ENCODE measurements around the gene SLC37A2.
"Not testable (repeated sequence)": the region's sequence is repeated elsewhere in the genome, so short reads cannot be mapped to it uniquely, and the experiment has no call there.

Gene SLC37A2

DNA sequence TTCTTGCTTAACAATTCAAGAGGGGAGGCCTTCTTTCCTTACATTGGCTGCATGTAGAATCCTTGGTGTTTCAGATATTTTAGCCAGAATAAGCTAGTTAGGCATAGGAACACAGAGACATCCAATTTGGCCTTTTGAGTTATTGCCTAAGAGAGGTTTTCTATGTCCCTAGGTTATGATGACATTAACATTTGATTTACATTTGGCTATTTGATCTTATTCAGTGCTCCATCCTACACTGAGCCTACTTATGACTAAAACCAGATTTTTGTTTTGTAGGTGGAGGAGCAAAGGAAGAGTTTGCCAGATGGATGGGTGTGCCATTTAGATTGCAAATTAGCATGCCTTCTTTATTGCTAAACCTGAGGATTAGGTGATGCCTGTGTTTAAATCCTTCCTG lies 11.1 kb upstream of the SLC37A2 start:
- H2BK15ac ChIP-seq (ENCODE audit: low read depth, poor library complexity, severe bottlenecking) = no peak overlapping the region

DNA sequence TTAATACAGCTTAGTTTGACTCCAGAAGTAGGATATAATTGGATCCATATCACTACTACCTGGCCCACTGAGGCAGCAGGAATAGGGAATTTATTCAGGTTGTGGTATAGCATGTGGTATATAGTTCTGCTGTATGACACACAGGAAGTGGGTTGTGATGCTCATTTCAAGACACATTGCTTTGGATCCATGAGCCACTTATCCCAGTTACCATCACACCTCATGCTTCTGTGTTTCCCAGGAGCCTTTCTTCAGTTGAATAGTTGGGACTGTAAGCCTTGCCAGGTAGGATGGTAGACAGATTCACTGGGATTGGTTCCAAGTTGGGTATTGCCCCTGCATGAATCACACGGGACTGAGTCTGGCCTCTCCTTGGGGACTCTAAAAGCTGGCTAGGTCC lies 9.9 kb upstream of the SLC37A2 start:
- Histone ChIP-seq H3K9me3 (ENCODE audit: control insufficient read depth, low read length) (no peaks in the 10 kb centered on the region), H2AFZ (ENCODE audit: low read depth, low read length) (no peak overlapping the region), H3K23ac (ENCODE audit: low read length in 2 of 2) (no peak overlapping the region), H3K79me1 (replicated peaks; ENCODE audit: low read length, poor library complexity, severe bottlenecking) (no peaks in the 10 kb centered on the region), H3K4me2 (ENCODE audit: low read length, poor library complexity, severe bottlenecking) (no peak overlapping the region), H4K8ac (ENCODE audit: low read length) (no peak overlapping the region), H3K36me3 (ENCODE audit: control insufficient read depth in 1 of 2, insufficient read depth in 2 of 2, low read depth in 1 of 2, low read length in 2 of 2) (no peaks in the 10 kb centered on the region), H2BK5ac (ENCODE audit: low read depth, low read length, poor library complexity, severe bottlenecking) (no peak overlapping the region), H3K4me1 (ENCODE audit: control insufficient read depth, insufficient read depth, low read depth, low read length) (no peaks in the 10 kb centered on the region), H3K4ac (ENCODE audit: low read depth in 1 of 2, low read length in 2 of 2) (no peak overlapping the region), H4K91ac (ENCODE audit: low read length) (no peak overlapping the region), H3K27ac (ENCODE audit: low read length, poor library complexity, severe bottlenecking) (no peak overlapping the region), H2AK5ac (ENCODE audit: low read length, severe bottlenecking) (no peak overlapping the region), H3K9ac (ENCODE audit: low read length) (no peak overlapping the region), H2BK120ac (ENCODE audit: low read depth, low read length) (no peak overlapping the region), H3K14ac (ENCODE audit: low read length in 2 of 2) (no peak overlapping the region), H2BK15ac (ENCODE audit: low read depth, poor library complexity, severe bottlenecking) (no peak overlapping the region), H3K18ac (ENCODE audit: low read depth in 1 of 2, low read length in 2 of 2) (peak overlapping the region in 1 of 2 experiments; percentile 30), H3K4me3 (ENCODE audit: insufficient read depth in 1 of 2, low read depth in 1 of 2, low read length in 2 of 2) (no peak overlapping the region), H2BK12ac (ENCODE audit: low read length in 2 of 2) (no peak overlapping the region), H3K27me3 (ENCODE audit: control insufficient read depth in 1 of 2, insufficient read depth in 1 of 2, low read length in 2 of 2) (no peaks in the 10 kb centered on the region)
- DNase-seq = no peak
- WGBS = 100% methylated on average over 1 of the region's 1 CpG

More for the DNA sequence above, 11.1 kb upstream of the SLC37A2 start:
- Histone ChIP-seq H2BK5ac (ENCODE audit: low read depth, low read length, poor library complexity, severe bottlenecking) (no peak overlapping the region), H4K91ac (ENCODE audit: low read length) (no peak overlapping the region), H2AFZ (ENCODE audit: low read depth, low read length) (no peak overlapping the region), H2AK5ac (ENCODE audit: low read length, severe bottlenecking) (no peak overlapping the region), H3K4me3 (ENCODE audit: insufficient read depth in 1 of 2, low read depth in 1 of 2, low read length in 2 of 2) (no peak overlapping the region), H3K4me2 (ENCODE audit: low read length, poor library complexity, severe bottlenecking) (no peak overlapping the region), H3K4me1 (ENCODE audit: control insufficient read depth, insufficient read depth, low read depth, low read length) (no peaks in the 10 kb centered on the region), H2BK12ac (ENCODE audit: low read length in 2 of 2) (no peak overlapping the region), H3K18ac (ENCODE audit: low read depth in 1 of 2, low read length in 2 of 2) (no peak overlapping the region), H3K4ac (ENCODE audit: low read depth in 1 of 2, low read length in 2 of 2) (no peak overlapping the region), H3K36me3 (ENCODE audit: control insufficient read depth in 1 of 2, insufficient read depth in 2 of 2, low read depth in 1 of 2, low read length in 2 of 2) (no peaks in the 10 kb centered on the region), H3K9ac (ENCODE audit: low read length) (no peak overlapping the region), H3K27me3 (ENCODE audit: control insufficient read depth in 1 of 2, insufficient read depth in 1 of 2, low read length in 2 of 2) (no peaks in the 10 kb centered on the region), H3K14ac (ENCODE audit: low read length in 2 of 2) (no peak overlapping the region), H3K23ac (ENCODE audit: low read length in 2 of 2) (no peak overlapping the region), H3K79me1 (replicated peaks; ENCODE audit: low read length, poor library complexity, severe bottlenecking) (no peaks in the 10 kb centered on the region), H2BK120ac (ENCODE audit: low read depth, low read length) (no peak overlapping the region), H3K9me3 (ENCODE audit: control insufficient read depth, low read length) (no peaks in the 10 kb centered on the region), H4K8ac (ENCODE audit: low read length) (no peak overlapping the region), H3K27ac (ENCODE audit: low read length, poor library complexity, severe bottlenecking) (no peak overlapping the region)
- no peak for DNase-seq

DNA sequence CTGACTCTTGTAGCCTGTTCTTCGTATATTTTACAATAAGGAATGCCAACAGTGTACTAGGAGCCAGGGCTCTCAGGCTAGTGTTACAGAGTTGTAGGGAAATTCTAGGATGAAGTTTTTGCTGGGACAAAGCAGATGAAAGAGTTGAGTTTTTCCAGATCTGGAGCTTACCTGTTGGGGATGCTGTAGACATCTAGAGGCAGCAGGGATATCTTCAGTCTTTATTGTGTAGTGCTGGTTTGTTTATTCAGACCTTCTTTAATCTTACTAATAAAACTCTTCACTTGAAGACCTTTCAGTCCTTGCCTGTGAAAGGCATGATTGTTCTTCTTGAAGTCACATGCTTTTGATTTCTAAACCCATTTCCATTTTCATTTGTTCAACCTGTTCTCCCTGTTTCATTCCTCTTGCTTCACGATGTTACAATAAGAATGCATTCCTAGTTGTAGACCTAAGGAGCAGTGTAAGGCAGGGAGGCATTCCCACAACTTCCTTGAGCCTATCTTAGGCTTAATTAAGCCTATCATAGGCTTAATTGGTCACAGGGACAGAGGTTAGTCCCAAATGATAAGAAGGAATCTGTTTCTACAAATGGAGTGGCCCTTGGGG lies 7.9 kb upstream of the SLC37A2 start:
- 97% methylated on average over 2 of the region's 2 CpGs for WGBS
- no peaks in the 10 kb centered on the region for H3K9me3 ChIP-seq (ENCODE audit: control insufficient read depth, low read length)
- H3K4me3 ChIP-seq (ENCODE audit: insufficient read depth in 1 of 2, low read depth in 1 of 2, low read length in 2 of 2) = no peak overlapping the region
- no peaks in the 10 kb centered on the region for H3K27me3 ChIP-seq (ENCODE audit: control insufficient read depth in 1 of 2, insufficient read depth in 1 of 2, low read length in 2 of 2)
- H2BK12ac ChIP-seq (ENCODE audit: low read length in 2 of 2) = no peak overlapping the region
- H3K36me3 ChIP-seq (ENCODE audit: control insufficient read depth in 1 of 2, insufficient read depth in 2 of 2, low read depth in 1 of 2, low read length in 2 of 2) = no peaks in the 10 kb centered on the region
- no peak overlapping the region for H2AFZ ChIP-seq (ENCODE audit: low read depth, low read length)
- no peak overlapping the region for H2AK5ac ChIP-seq (ENCODE audit: low read length, severe bottlenecking)
- H3K18ac ChIP-seq (ENCODE audit: low read depth in 1 of 2, low read length in 2 of 2) = no peak overlapping the region
- H2BK5ac ChIP-seq (ENCODE audit: low read depth, low read length, poor library complexity, severe bottlenecking) = no peak overlapping the region
- H3K4ac ChIP-seq (ENCODE audit: low read depth in 1 of 2, low read length in 2 of 2) = no peak overlapping the region
- H3K9ac ChIP-seq (ENCODE audit: low read length) = no peak overlapping the region
- no peak overlapping the region for H3K14ac ChIP-seq (ENCODE audit: low read length in 2 of 2)
- H2BK15ac ChIP-seq (ENCODE audit: low read depth, poor library complexity, severe bottlenecking) = no peak overlapping the region
- no peak overlapping the region for H3K27ac ChIP-seq (ENCODE audit: low read length, poor library complexity, severe bottlenecking)
- H3K4me2 ChIP-seq (ENCODE audit: low read length, poor library complexity, severe bottlenecking) = no peak overlapping the region
- no peak for DNase-seq
- H3K79me1 ChIP-seq (replicated peaks; ENCODE audit: low read length, poor library complexity, severe bottlenecking) = no peaks in the 10 kb centered on the region
- no peak overlapping the region for H4K8ac ChIP-seq (ENCODE audit: low read length)
- H2BK120ac ChIP-seq (ENCODE audit: low read depth, low read length) = no peak overlapping the region
- H4K91ac ChIP-seq (ENCODE audit: low read length) = no peak overlapping the region
- no peak overlapping the region for H3K23ac ChIP-seq (ENCODE audit: low read length in 2 of 2)
- H3K4me1 ChIP-seq (ENCODE audit: control insufficient read depth, insufficient read depth, low read depth, low read length) = no peaks in the 10 kb centered on the region

DNA sequence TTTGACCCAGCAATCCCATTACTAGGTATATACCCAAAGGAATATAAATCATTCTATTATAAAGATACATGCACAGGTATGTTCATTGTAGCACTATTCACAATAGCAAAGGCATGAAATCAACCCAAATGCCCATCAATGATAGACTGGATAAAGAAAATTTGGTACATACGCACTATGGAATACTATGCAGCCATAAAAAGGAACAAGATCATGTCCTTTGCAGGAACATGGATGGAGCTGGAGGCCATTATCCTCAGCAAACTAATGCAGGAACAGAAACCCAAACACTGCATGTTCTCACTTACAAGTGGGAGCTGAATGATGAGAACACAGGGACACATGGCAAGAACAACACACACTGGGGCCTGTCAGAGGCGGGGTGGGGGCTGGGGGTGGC lies 7.0 kb upstream of the SLC37A2 start:
- not testable (repeated sequence) for H3K36me3 ChIP-seq (ENCODE audit: control insufficient read depth in 1 of 2, insufficient read depth in 2 of 2, low read depth in 1 of 2, low read length in 2 of 2); H3K27ac ChIP-seq (ENCODE audit: low read length, poor library complexity, severe bottlenecking); H3K9me3 ChIP-seq (ENCODE audit: control insufficient read depth, low read length); DNase-seq; H4K91ac ChIP-seq (ENCODE audit: low read length); H3K14ac ChIP-seq (ENCODE audit: low read length in 2 of 2); H3K4me1 ChIP-seq (ENCODE audit: control insufficient read depth, insufficient read depth, low read depth, low read length); H2AFZ ChIP-seq (ENCODE audit: low read depth, low read length); H3K4me3 ChIP-seq (ENCODE audit: insufficient read depth in 1 of 2, low read depth in 1 of 2, low read length in 2 of 2); H3K9ac ChIP-seq (ENCODE audit: low read length); H3K18ac ChIP-seq (ENCODE audit: low read depth in 1 of 2, low read length in 2 of 2); H3K23ac ChIP-seq (ENCODE audit: low read length in 2 of 2); H3K79me1 ChIP-seq (replicated peaks; ENCODE audit: low read length, poor library complexity, severe bottlenecking); H2BK15ac ChIP-seq (ENCODE audit: low read depth, poor library complexity, severe bottlenecking); H3K4ac ChIP-seq (ENCODE audit: low read depth in 1 of 2, low read length in 2 of 2); H4K8ac ChIP-seq (ENCODE audit: low read length); H2AK5ac ChIP-seq (ENCODE audit: low read length, severe bottlenecking); H3K4me2 ChIP-seq (ENCODE audit: low read length, poor library complexity, severe bottlenecking); H2BK120ac ChIP-seq (ENCODE audit: low read depth, low read length); H3K27me3 ChIP-seq (ENCODE audit: control insufficient read depth in 1 of 2, insufficient read depth in 1 of 2, low read length in 2 of 2); H2BK12ac ChIP-seq (ENCODE audit: low read length in 2 of 2); H2BK5ac ChIP-seq (ENCODE audit: low read depth, low read length, poor library complexity, severe bottlenecking)
- WGBS = 90% methylated on average over 2 of the region's 2 CpGs

All from mesenchymal stem cell (in vitro differentiated cells and primary cell).